NCI-H1417 treated with DMSO at 0.1 percent for 48 hours (cell line): ENCODE measurements around the gene GLYATL1.
"Not testable (repeated sequence)": the region's sequence is repeated elsewhere in the genome, so short reads cannot be mapped to it uniquely, and the experiment has no call there.

ENCODE experiments used
- DNase-seq: peaks from one replicate; lab custom pipeline; 2025; lab: John Stamatoyannopoulos, UW

Gene GLYATL1

DNA sequence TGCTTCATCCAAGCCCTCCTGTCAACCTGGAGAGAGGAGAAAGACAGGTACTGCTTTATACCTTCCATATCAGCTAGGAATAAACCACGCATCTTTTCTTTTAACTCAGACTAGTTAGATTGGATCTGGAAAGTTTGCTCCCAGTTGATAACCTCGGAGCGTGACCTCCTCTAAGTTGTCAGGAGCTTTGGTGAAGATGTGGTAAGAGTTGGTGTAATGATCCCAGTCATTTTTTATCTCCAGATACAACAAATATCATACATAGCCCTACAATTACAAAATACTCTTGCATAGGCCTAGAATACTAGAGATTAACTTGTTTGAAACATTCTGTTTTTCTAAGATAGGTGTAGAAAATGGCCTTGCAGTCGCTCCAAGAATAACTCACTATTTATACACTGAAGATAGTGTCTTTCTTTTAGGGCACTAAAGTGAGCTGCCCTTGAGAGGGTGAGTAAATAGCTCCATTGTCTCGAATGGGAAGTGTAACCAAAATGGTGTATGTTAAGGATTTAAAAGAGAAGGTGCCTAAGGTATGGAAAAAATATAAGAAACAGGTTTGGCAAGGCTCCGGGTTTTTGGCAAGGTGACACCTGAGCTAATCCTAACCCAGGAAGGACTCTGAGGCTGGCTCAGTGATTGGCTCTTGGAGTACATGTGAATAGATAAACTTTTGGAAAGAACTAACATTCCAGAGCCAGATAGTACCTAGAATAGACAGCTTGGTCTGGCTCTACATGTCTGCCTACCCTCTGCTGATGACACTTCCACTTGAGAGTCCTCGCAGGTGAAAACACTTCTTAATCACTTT, 59.4 kb downstream of the GLYATL1 start:
- DNase-seq, result no peak

DNA sequence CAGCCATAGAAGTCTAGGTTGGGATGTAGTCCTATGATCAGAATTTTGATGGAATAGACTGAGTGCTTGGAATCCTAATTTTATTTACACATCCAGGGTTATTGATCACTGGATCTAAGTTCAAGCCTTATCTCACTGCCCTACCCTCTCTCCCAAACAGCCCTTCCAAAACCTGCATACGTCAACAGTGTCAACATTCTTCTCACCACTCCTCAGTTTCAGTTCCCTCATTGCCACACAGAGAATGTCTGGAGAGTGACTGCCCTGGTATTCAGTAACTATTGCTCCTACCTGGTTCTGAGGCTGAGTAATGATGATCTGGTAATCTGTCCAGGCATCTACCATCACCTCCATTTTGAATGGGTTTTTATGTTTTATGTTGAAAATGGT, 60.0 kb downstream of the GLYATL1 start:
- DNase-seq, result no peak

- no peak for DNase-seq
Observed at GRCh38 chr11:59000003-59000402, 60.7 kb downstream of the GLYATL1 start.

GRCh38 chr11:59002006-59002405, 62.7 kb downstream of the GLYATL1 start:
- not testable (repeated sequence) for DNase-seq
